HG03442 (cell line): ENCODE data around the gene FBXL17.
"Not testable (repeated sequence)": the region's sequence is repeated elsewhere in the genome, so short reads cannot be mapped to it uniquely, and the experiment has no call there.

ENCODE experiments used
- ATAC-seq: cut with Tn5 transposase; IDR thresholded peaks from one replicate; pipeline ENCODE4 v1.9.1; 2021; ENCODE audit warnings: mild to moderate bottlenecking, moderate library complexity; ENCODE audit not compliant: unreplicated experiment

FBXL17 gene

GRCh38 chr5:108315829-108316228 is 66.1 kb downstream of the FBXL17 start:
- no peak for ATAC-seq

DNA sequence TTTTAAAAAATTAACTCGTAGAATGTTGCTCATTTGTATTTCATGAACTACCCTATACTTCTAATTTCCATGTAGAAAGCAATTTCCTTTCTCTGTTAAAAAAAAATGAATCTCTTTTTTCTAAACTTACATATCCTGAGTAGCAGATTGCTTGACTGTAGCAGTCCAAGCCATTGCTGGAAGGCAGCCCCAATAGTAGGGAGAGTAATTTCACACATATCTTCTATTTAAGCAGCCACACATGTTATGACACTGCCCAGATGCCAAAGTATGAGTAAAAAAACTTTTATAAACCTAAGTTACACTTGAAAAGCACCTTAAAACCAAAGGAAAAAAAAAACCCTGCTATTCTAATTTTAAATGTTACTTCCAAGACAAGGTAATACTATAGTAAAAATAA is 69.6 kb downstream of the FBXL17 start:
- no peak for ATAC-seq

GRCh38 chr5:108311682-108312081 is 70.2 kb downstream of the FBXL17 start:
- ATAC-seq, result no peak

- ATAC-seq, result no peak
These were observed 78.3 kb downstream of the FBXL17 start for GRCh38 chr5:108303611-108304010.

DNA sequence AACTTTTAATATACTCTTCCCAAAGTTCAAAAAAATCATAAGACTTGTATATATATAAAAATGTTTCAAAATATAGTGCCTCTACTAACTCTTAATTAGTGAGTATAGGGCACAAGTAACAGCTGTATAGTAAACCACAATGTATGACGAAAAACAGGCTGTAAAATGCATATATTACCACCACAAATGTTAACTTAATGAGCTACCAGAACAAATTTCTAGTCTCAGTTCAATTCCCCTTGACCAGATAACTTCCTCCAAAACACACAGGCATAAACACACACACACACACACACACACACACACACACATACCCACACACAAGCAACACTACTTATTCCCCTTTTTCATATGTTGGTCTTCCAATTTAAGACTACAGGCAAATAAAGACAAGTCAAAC is 78.8 kb downstream of the FBXL17 start:
- no peak for ATAC-seq

- ATAC-seq, result no peak
These were observed 84.8 kb downstream of the FBXL17 start for GRCh38 chr5:108297042-108297601.

- ATAC-seq, result no peak
These were observed 86.1 kb downstream of the FBXL17 start for GRCh38 chr5:108295578-108296368.

GRCh38 chr5:108280960-108281569 is 100.8 kb downstream of the FBXL17 start:
- ATAC-seq, result no peak

- ATAC-seq, result no peak
These were observed 101.7 kb downstream of the FBXL17 start for GRCh38 chr5:108280248-108280647.

GRCh38 chr5:108278285-108279240 is 103.3 kb downstream of the FBXL17 start:
- ATAC-seq, result no peak

DNA sequence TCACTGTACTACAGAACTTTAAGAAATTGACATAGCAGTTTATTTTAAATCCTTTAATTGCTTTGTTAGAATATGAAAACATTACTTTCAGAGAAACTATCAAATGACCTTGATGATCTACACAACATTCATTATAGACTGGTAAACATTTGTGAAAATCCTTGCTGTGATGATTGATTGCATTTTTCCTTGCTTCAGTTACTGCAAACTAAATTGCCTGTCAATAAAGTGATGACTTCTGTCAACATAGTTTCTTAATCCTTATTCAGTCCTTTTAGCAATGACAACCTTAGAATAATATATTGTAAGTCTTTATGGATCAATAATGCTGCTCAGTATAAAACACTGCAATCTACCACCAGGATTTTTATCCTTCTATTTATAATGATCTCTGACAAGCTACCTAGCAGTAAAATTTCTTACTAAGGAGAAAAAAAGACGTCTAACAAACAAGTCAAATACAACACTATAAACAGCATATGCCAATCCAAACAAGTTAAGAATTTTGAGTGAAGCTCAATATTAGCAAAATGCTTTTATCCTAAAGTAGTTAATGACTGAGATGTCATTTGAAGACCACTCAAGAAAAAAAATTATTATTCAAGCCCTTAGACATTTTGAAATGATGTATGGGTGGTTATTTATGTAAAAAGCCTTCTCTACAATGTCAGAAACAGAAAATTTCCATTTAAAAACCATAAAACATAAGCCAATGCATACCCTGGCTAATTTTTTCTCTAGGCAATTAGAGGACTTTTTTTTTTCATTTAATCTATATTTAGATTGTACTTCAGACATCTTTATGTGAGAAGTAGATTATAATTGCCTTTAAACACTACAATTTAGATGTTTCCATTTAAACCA is 105.5 kb downstream of the FBXL17 start:
- ATAC-seq, result no peak

GRCh38 chr5:108274080-108274479 is 107.8 kb downstream of the FBXL17 start:
- ATAC-seq, result not testable (repeated sequence)

DNA sequence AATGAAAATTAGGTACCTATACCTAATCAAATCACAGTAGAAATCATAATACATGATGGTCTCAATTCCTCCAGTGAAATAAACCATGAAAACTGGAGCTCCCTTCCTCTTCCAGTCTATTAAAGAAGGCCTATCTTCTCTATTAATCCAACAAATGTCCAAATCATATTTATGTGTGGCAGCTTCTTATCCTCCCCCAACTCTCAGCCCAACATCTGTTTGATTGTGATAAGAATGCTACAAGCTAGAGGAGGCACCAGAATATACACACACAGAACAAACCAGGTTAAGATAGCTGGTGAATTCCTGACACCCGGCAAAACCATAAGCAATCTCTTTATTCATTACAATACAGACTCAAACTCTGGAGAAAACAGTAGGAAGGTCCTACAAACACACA is 110.8 kb downstream of the FBXL17 start:
- no peak for ATAC-seq

- no peak for ATAC-seq
These were observed 115.7 kb downstream of the FBXL17 start for GRCh38 chr5:108266242-108266641.

DNA sequence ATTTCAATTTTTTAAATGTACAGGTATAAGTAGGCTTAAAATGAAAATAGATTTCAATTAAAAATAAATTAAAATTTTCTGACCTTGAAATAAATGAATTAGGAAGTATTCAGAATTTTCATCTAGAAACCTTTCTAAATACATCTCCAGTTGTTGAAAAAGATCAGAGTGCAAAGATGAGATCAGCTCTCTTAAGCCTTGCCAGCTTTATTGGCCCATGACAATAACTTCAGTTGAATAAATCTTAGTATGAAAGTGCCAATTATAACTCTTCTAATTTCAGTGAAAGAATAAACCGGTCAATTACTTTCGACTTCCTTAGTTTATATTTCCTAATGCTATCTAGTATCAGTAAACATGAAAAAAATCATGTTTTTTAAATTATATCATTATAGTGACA is 117.4 kb downstream of the FBXL17 start:
- ATAC-seq, result no peak

DNA sequence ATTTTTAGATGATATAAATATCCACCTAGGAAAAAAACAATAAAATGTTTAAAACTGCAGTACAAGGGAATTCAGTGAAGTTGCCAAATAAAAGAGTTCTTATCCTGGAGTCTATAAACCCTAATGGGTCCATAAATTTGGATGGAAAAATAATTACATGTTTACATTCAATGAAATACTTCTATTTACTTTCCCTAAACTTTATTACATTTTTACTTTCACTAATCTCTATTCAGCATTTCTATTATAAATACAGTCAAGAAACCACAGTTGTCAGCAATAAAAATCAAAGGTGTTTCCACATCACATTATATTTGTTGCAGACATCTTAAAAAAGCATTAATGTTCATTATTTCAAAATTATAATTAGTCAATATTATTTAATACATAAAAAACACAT is 118.6 kb downstream of the FBXL17 start:
- no peak for ATAC-seq

DNA sequence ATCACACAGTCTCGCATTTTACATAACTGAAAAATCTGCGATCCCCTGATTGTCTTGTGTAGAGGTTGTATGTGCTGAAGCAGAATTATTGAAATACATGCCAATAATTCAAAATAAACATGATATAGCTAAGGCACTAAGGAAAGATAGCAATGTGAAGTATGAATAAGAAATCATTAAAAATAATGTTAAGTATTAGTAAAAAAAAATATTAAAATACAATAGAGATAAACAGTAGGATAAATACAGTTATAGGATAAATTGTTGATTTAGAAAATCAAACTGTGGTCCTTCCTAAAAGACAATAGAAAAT is 121.1 kb downstream of the FBXL17 start:
- ATAC-seq, result no peak

- ATAC-seq, result peak; percentile 92
These were observed 121.6 kb downstream of the FBXL17 start for GRCh38 chr5:108260117-108260857.

DNA sequence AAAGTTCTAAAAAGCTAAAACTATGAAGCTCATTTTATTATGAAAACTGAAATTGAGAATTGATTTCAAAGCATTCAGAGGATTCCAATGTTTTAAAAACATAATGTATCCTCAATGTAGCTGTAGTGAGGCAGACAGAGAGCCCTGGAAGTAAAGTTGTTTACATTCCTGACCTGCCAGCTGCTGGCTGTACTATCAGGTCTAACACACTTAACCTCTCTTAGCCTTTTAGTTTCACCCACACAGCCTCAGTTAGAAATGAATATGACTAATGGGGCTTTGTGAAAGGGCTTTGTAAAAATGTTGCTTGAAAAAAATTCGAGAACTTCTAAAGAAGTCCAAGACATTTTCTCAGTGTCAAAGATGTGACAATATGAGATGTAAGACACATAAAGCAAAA is 122.6 kb downstream of the FBXL17 start:
- peak; percentile 52 for ATAC-seq

DNA sequence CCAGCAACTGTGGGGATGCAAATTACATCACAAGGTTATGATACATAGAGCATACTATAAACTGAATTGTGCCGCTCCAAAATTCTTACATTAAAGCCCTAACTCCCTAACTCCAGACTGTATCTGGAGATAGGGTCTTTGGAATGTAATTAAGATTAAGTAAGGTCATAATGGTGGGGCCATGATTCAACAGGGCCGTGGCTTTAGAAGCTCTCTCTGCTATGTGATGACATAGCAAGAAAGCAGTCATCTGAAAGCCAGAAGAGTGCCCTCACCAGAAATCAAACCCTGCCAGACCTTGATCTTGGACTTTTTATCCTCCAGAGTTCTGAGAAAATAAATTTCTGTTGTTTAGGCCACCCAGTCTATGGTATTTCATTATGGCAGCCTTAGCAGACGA is 123.9 kb downstream of the FBXL17 start:
- no peak for ATAC-seq
